Limb (tissue), 2 donors: Measurements from ENCODE around the gene FXYD3.
"Not testable (repeated sequence)": the region's sequence is repeated elsewhere in the genome, so short reads cannot be mapped to it uniquely, and the experiment has no call there.

Source experiments
- DNase-seq, 2 donors: peaks; one replicate each; pipeline ENCODE4 v3.0.0-alpha.2; 2016; ENCODE audit errors: extremely low spot score in 2 of 2

Gene FXYD3

DNA sequence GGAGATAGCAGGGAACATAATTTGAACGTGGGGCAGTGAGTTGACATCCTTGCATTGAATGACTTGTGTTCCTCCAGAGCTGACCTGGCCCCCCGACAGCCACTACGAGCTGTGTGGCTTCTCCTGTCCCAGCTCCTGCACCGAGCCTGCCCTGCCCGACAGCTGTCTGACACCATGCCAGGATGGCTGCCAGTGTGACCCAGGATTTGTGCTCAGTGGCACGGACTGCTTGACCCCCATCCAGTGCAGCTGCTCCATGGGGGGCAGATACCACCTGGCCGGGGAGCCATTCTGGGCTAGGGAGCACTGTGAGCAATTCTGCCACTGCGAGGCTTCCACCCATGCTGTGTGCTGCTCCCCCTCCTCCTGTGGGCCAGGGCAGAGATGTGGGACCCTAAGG, 29.2 kb upstream of the FXYD3 start:
- DNase-seq = no peak

DNA sequence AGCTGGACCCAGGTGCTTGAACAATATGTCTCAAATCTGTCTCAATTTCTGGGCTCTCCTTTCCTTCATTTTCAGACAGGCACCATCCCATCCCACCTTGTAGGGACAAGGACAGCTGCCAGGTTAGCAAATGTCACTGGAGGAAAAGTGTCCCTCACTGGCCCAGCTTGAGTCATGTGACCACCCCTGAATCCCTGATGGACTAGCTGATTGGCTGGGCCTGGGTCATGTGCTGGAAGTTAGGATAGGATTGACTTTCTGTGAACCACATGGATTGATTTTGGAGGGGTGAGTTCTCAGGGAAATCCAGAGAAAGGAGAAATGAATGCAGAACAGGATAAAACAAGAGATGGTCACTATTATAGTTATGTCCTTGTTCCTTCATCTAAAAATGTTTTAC, 28.2 kb upstream of the FXYD3 start:
- DNase-seq = no peak

DNA sequence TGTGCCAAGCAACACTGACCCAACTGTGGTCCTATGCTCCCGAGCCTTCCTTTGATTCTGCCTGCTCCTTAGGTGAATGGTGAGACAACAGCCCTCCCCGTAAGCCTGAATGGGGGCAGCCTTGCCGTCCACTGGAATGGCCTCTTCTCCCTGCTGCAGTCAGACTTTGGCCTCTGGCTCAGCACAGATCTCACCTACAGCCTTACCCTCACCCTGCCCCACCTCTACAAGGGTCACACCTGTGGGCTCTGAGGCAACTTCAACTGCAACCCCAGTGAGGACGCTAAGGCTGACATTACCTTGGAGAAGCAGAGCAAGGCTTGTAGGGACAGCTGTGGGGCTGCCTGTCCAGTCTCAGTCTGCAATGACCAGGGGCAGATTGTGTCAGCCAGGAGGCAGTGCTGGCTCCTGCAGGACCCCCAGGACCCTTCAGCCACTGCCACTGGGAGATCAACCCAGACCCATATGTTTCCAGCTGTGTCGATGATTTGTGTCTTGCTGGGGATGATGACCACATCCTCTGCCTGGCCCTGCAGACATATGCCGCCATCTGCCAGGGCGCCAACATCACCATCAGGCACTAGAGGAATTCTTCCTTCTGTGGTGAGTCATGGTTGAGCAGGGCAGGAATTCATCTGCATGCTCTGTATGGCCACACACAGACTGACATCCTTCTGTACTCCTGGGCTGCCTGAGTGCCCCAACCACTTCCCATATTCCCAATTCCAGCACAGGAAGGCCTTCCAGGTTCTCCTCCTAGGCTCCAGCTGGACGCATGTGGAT, 27.3 kb upstream of the FXYD3 start:
- DNase-seq = no peak

DNA sequence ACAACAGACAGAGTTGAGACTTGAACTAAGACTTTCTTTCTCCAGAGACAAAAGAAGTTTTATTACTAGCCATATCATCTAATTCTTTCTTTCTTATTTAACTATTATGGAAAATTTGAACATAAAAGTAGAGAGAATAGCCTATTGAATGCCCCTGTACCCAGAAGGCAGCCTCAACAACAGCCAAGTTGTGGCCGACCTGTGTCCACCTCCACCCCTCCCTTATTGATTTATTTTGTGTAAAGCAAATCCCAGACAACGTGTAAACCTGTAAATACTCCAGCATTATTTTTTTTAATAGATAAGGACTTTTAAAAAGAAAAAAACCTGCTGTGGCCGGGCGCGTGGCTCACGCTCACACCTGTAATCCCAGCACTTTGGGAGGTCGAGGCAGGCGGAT, 26.1 kb upstream of the FXYD3 start:
- DNase-seq = no peak

DNA sequence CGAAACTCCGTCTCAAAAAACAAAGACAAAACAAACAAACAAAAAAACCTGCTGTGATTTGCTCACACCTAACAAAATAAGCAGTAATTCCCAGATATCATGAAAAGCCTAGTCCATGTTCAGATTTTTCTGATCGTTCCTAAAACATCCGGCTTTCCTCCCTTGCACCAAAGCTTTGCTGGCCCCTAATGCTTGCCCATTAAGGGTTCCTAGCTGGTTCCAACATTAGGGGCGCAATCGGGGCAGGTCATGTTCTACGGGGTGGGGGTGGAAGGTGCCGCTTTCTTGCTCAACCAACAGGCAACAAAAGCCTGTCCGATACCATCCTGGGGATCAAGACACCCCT, 25.5 kb upstream of the FXYD3 start:
- DNase-seq = no peak

DNA sequence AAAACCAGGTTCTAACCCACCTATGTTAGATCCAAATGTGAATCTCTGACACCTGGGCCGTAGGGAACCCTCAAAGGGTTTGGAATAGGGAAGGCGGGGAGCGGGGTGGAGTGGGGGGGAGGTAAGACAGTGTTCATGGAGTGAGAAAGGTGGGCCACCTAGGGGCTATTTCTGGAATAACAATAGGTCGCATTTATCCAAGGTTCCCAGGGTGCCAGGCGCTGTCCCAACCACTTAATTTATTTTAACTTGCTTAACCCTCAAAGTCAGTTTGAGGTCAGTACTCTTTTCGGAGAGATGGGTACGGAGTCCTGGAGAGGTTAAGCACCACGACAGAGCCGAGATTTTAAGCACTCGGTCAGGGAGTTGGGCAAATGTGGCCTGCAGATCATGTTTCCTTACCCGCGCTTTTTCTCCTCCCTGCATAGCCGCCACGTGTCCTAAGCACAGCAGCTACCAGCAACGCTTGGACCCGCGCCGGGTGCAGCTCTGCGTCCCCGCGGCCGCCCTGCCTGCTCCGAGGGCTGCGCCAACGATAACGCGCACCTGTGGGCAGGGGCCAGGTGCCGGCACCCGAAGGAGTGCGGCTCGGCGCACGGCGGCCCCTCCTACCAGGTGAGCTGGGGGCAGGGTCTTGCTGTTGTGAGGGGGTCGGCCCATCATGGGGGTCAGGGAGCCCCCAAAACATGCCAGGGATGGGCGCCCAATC, 25.0 kb upstream of the FXYD3 start:
- DNase-seq = peak; percentile 55 to 69

- DNase-seq = no peak
These were observed 22.2 kb upstream of the FXYD3 start for GRCh38 chr19:35093430-35093829.

DNA sequence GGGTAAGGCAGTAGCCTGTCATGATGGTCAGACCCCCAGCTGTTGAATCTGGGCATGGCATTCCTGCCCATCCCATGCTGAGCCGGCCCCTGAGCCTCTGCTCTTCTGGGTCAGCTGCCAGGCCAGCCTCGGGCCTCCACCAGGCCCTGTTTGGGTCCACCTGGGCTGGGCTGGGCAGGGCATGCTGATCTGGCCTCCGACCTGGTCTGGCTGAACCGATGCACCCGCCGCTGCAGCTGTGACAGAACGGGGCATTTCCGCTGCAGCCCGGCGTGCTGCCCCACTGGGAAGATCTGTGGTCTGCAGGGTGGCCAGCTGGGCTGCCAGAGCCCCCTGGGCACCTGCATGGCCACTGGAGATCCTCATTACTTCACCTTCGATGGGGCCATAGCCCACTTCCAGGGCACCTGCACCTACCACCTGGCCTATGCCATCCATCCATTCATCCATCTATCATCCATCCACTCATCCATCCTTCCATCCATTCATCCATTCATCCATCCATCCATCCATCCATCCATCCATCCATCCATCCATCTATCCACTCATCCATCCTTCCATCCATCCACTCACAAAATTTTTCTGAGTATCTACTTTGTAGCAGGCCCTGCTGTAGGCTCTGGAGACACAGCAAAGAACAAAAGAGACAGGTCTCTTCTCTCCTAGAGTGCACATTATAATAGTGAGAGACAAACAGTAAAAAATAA, 21.5 kb upstream of the FXYD3 start:
- DNase-seq = no peak

- DNase-seq = no peak
These were observed 21.0 kb upstream of the FXYD3 start for GRCh38 chr19:35094656-35095055.

- no peak for DNase-seq
These were observed 19.8 kb upstream of the FXYD3 start for GRCh38 chr19:35095667-35096368.

- no peak for DNase-seq
These were observed 17.1 kb upstream of the FXYD3 start for GRCh38 chr19:35098413-35099049.

GRCh38 chr19:35099155-35099896, 16.3 kb upstream of the FXYD3 start:
- DNase-seq = no peak

- DNase-seq = no peak
These were observed 15.7 kb upstream of the FXYD3 start for GRCh38 chr19:35099897-35100275.

GRCh38 chr19:35100588-35101533, 14.8 kb upstream of the FXYD3 start:
- DNase-seq = no peak

DNA sequence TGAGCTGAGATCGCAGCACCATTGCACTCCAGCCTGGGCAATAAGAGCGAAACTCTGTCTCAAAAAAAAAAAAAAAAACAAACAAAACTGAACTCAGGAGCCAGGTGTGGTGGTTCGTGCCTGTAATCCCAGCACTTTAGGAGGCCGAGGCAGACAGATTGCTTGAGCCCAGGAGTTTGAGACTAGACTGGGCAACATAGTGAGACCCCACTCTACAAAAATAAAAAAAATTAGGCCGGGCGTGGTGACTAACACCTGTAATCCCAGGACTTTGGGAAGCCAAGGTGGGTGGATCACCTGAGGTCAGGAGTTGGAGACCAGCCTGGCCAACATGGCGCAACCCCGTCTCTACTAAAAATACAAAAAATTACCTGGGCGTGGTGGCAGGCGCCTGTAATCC, 13.7 kb upstream of the FXYD3 start:
- not testable (repeated sequence) for DNase-seq

DNA sequence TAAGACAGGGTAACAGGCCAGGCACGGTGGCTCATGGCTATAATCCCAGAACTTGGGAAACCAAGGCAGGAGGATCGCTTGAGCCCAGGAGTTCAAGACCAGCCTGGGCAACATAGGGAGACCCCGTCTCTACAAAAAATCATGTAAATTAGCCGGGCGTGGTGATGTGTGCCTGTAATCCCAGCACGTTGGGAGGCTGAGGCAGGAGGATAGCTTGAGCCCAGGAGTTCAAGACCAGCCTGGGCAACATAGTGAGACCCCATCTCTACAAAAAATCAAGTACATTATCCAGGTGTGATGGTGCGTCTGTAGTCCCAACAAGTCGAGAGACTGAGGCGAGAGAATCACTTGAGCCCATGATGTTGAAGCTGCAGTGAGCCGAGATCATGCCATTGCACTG, 12.0 kb upstream of the FXYD3 start:
- DNase-seq = not testable (repeated sequence)

DNA sequence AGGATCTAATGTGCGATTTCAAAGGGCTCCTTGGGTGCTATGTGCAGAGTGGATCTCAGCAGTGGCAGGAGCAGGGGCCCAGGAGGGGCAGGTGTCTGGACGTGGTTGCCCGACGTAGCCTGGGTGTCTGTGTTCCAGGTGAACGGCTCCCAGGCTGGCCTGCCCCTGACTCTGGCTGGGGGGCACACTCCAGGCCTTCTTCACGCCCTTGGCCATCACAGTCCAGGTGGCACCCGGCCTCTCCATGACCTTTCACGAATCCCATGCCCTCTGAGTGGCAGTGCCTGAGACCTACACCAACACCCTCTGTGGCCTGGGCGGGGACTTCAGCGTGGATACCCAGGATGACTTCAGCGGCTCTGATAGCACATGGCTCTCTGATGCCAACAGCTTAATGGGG, 11.3 kb upstream of the FXYD3 start:
- no peak for DNase-seq

GRCh38 chr19:35105047-35105410, 10.6 kb upstream of the FXYD3 start:
- DNase-seq = no peak

DNA sequence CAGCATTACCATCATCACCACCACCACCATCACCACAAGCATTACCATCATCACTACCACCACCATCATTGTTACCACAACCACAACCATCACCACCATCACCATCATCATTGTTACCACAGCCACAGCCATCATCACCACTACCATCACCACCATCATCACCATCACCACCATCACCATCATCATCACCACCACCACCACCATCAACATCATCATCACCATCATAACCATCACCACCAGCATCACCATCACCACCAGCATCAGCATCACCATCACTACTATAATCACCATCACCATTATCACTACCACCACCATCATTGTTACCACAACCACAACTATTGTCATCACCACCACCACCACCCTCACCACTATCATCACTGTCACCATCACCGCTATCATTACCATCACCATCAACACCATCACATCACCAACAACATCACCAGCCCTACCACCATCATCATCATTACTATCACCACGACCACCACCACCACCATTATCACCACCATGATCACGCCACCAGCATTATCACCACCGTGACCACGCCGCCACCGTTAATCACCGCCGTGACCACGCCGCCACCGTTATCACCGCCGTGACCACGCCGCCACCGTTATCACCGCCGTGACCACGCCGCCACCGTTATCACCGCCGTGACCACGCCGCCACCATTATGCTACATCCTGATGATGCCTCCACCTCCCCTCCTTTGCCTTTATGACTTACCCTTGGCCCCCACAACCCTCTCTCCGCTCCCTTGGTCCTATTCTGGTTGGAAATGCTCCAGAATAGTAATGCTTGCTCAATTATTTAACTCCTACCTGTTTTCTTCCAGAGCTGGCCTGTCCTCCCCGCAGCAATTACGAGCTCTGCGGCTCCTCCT, 10.0 kb upstream of the FXYD3 start:
- no peak for DNase-seq
